HG03565 (cell line): ENCODE results near the gene CTBP1.
A peak's percentile ranks its signal among the peaks of the same experiment; 100 is the strongest.
"Not testable (repeated sequence)": the region's sequence is repeated elsewhere in the genome, so short reads cannot be mapped to it uniquely, and the experiment has no call there.

Source experiments
- ATAC-seq: cut with Tn5 transposase; IDR thresholded peaks from one replicate; pipeline ENCODE4 v1.9.1; 2021; ENCODE audit warnings: mild to moderate bottlenecking, moderate library complexity; ENCODE audit not compliant: unreplicated experiment

CTBP1 gene

DNA sequence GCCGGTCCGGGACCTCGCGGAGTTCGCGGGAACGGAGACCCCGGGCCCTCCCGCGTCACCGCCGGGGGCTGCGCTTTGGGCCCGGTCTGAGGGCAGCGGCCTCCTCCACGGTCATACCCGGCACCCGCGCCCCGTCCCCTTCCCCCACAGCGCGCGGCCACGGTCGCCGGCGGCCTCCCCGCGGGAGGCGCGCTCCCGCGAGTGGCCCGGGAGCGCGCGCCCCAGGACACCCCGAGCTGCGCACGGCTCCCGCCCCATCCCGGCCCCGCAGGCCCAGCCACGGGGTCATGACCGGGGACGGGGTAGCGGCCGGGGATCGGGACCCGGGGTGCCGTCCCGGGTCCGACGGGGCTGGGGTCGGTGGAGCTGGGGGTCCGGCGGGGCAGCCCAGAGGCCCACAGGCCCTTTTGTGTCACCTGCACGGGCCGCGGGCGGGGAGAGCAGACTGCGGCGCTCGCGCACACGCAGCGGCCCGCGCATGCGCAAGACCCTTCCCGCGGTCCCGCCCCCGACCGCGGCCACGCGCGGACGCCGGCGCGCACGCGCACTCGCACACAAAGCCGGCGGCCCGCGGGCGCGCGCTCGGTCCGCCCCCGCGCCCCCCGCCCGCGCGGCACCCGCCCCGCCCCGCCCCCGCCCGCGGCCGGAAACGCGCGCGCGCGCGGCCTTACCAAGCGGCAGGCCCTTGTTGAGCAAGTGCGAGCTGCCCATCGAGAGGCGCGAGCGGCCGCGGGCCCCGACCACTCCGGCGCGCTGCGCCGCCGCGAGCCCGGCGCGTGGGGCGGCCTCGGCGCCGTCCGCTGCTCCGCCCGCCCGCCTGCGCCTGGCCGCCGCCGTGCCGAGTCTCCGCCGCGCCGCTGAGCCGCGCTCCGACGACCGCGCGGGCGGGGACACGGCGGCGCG, at the start of gene CTBP1:
Gene CTBP1 (minus strand): TSS at position 886 of the 903 bp plus-strand sequence. CDS start 7,799 bp downstream, outside the sequence.
- peak; percentile 34 for ATAC-seq

- no peak for ATAC-seq
Measured at GRCh38 chr4:1298461-1298860, 49.5 kb upstream of the CTBP1 start.

GRCh38 chr4:1297456-1298325, 48.8 kb upstream of the CTBP1 start:
- no peak for ATAC-seq

GRCh38 chr4:1297023-1297395, 48.1 kb upstream of the CTBP1 start:
- ATAC-seq, result no peak

DNA sequence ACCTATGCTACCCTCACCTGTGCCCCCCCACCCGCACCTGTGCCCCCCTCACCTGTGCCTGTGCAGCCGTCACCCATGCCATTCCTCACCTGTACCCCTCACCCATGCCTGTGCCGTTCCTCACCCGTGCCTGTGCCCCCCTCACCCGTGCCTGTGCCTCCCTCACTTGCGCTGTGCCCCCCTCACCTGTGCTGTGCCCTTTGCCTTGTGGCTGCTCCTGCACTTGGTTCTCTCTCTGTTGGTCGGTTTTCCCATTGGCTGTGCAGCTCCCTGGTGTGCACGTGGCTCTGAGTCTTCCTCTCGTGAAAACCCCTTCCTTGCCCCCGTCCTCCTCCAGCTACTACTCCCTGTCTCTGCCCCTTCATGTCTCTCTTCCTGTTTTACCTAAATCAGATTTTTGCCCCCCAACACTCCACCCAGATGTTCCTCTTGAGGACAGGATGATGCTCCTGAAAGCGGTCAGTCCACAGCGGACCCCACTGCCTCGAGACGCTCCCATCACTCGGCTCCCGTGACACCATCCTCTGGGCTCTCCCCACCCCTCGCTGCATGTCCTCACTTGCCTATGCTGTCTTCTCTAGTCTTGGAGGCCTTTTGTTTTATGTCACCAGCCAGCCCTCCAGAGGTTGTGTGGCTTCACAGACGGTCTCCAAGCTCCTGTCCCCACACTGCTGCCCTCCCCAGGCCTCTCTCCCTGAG, 47.5 kb upstream of the CTBP1 start:
- no peak for ATAC-seq

DNA sequence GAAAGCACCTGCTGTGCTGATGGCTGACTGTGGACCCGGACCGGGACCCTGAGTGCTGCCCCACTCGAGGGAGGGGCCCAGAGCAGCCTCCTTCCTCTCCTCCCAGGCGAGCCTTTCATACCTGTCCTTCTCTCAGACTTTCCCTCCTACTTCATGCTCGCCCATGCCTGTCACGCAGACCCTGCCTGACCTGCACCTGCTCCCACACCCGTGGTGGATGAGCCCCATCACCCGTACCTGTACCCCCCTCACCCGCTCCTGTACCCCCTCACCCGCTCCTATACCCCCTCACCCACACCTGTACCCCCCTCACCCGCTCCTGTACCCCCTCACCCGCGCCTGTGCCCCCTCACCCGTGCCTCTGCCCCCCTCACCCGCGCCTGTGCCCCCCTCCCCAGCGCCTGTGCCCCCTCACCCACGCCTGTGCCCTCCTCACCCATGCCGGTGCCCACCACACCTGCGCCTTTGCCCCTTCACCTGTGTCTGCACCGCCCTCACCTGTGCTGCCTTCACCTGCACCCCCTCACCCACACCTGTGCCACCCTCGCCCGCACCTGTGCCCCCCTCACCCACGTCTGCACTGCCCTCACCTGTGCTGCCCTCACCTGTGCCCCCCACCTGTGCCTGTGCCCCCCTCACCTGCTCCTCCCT, 46.6 kb upstream of the CTBP1 start:
- no peak for ATAC-seq

DNA sequence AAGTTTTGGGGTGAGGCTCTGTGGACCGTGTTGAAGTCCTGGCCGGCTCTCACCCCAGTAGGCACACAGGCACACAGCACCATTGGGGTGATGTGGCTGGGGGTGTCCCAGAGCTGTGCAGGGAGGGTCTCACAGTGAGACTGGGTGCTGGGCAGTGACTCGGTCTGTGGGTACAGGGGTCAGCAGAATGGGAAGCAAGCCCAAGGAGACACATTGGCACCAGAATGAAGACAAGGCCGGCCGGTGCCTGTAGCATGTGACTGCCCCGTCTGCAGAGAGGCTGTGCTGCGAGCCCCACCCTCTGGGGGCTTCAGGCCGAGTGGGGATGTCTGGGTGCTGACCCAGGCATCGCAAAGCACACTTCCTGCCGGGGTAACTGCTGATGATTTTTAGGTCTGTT, 46.0 kb upstream of the CTBP1 start:
- no peak for ATAC-seq

GRCh38 chr4:1294424-1294823, 45.5 kb upstream of the CTBP1 start:
- no peak for ATAC-seq

DNA sequence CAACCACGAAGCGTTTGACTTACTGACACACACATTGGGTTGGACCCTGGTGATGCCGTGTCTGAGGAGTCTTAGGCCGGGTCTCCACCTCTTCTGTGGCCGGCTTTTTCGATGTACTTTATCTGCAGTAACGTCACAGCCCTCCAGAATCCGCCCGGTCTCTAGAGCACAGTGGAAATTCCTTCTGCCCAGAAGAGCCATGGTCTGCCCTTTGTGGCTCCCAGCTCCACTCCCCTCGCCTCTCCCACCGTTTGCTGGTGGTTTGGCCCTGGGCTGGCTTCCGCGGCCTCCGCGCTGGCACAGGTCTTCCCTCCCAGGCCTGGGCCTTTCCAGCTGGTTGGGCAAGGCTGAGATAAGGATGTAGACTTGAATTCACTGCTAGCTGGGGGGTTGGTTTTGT, 45.1 kb upstream of the CTBP1 start:
- no peak for ATAC-seq

DNA sequence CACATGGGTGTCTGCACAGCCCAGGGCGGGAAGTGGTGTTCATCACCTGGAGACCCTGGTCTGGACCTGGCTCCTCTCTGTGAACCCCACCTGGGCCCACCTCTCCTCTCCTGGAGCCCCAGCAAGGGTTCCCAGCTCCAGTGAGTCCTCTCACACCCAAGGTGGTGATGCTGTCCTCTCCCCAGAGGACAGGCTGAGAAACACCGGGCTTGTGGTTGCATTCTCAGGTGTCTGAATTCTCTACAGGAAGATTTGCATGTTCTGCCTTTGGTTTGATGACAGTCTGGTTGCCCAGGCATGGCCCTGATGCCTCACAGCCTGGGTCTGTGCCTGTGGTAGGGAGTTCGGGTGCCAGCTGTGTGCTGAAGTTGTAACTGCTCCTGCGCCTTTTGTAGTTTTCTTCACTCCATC, 44.6 kb upstream of the CTBP1 start:
- no peak for ATAC-seq

GRCh38 chr4:1292703-1293011, 43.7 kb upstream of the CTBP1 start:
- not testable (repeated sequence) for ATAC-seq

DNA sequence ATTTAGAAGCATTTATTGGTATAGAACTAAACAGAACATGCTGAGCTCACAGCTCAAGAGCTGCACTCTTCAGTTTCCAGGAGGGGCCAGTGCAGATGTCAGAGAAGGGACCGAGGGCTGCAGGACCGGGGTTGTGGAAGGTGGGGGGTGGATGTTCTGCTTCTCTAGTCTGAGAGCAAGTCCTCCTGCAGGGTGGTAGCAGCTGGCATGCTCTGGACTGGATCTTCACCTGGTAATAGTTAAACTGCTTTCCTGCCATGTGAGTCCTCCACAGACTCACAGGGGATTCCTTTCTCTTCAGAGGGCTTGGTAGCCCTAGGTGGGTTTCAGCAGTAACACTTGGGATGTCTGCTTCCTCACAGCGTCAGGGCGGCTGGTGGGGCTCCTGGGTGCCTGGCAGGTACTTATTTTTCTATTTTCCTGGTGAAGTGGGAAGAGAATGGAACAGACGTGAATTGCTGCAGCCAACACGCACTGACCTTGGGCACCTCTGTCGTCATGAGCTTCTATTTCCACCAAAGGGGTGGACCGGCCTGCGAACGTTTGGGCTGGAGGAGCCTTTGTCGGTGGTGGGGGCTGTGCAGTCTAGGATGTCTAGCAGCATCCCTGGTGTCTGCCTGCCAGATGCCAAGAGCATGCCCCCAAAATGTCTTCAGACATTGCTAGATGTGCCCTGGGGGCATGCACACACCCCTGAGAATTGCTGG, 43.2 kb upstream of the CTBP1 start:
- no peak for ATAC-seq

- no peak for ATAC-seq
Measured at GRCh38 chr4:1291091-1291490, 42.2 kb upstream of the CTBP1 start.

GRCh38 chr4:1290165-1290977, 41.4 kb upstream of the CTBP1 start:
- ATAC-seq, result no peak

DNA sequence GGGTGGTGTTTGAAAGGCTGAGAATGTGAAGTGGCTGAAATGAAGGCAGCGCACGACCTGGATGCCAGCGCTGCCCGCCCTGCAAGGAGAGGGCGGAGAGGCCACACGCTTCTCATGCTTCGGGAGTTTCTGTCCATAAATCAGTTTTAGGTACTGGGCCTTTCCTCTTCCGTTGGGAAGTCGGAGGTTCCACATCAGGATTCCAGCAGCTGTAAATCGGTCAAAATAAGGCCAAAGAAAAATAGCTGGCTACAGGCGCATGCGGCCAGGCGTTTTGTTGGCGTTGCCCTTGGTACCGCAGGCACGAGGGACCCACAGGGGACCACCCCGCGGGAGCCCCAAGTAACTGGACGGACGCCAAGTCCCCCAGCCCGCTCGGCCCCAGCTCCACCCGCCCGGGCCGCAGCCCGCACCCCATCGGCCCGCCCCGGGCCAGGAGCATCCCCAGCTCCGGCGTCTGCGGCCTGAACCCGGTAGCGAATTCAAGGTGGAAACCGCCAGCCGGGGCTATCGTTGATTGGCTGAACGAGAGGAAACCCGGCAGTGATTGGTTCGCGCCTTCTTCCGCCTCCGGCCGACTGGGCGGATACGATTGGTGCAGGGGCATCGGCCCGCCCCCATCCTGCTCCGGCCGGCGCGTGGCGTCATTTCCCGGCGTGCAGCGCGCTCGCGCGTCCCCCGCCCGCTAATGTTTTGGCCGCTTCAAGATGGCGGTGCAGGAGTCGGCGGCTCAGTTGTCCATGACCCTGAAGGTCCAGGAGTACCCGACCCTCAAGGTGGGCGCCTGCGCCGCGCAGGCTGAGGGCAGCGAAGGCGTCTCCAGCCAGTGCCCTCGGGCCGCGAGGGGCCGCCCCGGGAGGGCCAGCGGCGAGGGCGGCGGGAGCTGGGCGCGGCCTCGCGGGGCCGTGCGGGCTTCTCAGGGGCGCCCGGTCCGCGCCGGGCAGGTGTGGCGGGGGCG, 40.6 kb upstream of the CTBP1 start, which contains the start of gene MAEA:
Gene MAEA (plus strand): TSS at position 685 of the 958 bp plus-strand sequence. CDS start 23 bp downstream, at position 708.
- peak; percentile 87 for ATAC-seq

DNA sequence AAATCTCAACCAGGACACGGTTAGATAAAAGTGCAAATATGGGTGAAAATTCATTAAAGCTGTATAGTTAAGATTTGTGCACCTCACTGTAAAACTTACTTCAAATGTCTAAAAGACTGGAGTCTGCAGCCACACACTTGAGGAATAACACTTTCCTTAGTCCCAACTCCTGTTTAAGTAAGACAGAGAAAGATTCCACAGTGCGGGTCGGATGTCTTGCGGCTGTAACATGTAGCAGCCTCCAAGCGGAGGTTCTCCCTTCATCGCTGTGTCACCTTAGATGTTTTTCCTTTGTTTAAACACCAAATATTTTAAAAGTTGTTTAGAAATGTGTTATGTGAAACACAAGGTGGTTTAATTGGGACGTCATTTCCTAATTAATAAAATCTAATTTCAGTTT, 39.9 kb upstream of the CTBP1 start:
- no peak for ATAC-seq

DNA sequence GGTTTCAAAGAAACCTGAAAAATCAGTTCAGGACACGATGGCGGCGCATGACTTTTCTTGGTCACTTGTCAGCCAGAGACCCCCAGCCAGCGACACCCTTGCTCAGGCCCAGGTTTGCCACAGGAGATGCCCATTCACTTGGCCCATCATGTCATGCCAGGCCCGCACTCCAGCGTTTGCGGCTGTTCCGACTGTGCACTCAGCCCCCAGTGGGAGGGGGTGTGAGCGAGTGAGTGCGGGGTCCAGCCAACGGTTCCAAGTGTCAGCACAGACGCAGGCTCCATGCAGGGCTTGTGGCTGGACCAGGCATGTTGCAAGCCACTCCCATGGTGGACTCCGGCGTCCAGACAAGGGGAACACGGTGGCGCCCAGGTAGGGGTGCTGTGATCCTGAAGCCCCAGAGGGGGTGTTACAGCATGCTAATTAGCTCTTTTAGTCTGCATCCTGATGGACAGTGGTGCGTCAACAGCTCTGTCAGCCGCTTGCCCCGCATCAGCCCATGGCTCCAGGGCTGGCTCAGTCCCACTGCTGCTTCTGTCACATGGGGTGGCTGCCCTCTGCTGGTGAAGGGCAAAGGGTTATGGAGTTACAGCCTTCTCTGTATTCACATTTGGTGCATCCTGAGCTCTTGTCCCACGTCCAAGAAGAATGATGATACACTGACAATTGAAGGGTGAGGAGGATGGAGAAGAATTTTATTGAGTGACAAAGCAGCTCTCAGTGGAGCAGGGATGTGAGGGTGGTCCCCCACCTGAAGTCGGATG, 37.0 kb upstream of the CTBP1 start:
- ATAC-seq, result no peak
